Measurements from ENCODE around the gene HOXB3. TPM values are rescaled to one million over a fixed set of nuclear protein-coding genes. Genes with fewer than 3 reads are reported as not detected.

Gene HOXB3
- total and polyA plus RNA-seq, 2 of the 4 experiments (the other 2 are of a cell fraction): 6.3 to 59.6 TPM

DNA sequence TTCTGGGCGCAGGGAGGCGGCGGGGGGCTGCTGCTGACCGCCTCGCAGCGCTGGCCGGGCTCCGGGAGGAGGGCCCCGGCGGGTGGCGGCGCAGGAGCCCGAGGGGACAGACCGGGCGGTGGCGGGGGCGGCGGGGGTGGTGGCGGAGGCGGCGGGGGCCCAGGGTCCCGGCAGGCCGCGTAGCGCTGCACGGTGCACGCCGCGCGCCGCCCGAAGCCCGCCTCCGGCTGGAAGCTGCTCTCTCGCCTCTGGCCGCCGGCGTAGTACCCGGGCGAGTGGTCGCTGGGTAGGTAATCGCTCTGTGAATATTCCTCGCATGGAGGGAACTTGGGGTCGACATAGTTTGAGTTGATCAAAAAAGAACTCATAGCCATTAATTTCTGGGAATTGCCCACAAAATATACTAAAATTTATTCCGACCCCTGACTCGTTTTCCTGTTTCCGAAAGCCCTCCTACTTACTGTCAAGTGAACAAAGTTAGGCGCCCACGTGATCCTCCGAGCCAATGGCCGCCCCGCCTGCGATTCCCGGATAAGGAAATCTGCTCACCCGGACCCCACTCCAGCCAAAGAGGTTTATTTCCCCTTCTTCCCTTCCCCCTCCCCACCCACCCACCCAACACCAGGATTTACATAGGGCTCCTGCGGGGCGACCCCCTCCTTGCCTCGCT is 12.0 kb downstream of the HOXB3 start, which contains the start of gene HOXB4:
Gene HOXB4 (minus strand): TSS at position 405 of the 670 bp plus-strand sequence. CDS start 31 bp downstream, at position 374.
- peak within 1 kb of the TSS; percentile 69 for H3K4me3 ChIP-seq (ENCODE audit: insufficient read depth, low read depth, low read length)
- H3K79me1 ChIP-seq (ENCODE audit: low read depth in 1 of 2, low read length in 2 of 2): no peaks in the 10 kb centered on the region
- peak within 1 kb of the TSS; percentile 100 for H3K23ac ChIP-seq (ENCODE audit: low read depth, low read length)
- peaks cover 9% of the 10 kb centered on the region for H3K4me1 ChIP-seq (ENCODE audit: control insufficient read depth, insufficient read depth, low read length)
- H4K5ac ChIP-seq (ENCODE audit: low read depth, low read length): peak within 1 kb of the TSS; percentile 93
- H3K9me1 ChIP-seq (ENCODE audit: insufficient read depth, low read length): no peaks in the 10 kb centered on the region
- H3K27ac ChIP-seq (ENCODE audit: insufficient read depth, low read length): peak within 1 kb of the TSS; percentile 99
- H4K91ac ChIP-seq (ENCODE audit: insufficient read depth, low read depth, low read length): peak within 1 kb of the TSS; percentile 93
- intact Hi-C loops (cut with micrococcal nuclease): no loop called here
- peak within 1 kb of the TSS; percentile 87 for H2AK5ac ChIP-seq (ENCODE audit: low read depth, low read length)
- peak within 1 kb of the TSS; percentile 93 to 94 for H4K8ac ChIP-seq (ENCODE audit: low read depth in 2 of 2, low read length in 2 of 2)
- H2BK15ac ChIP-seq (ENCODE audit: low read depth, low read length): peak within 1 kb of the TSS; percentile 63; the same call in 2 of the 3 replicates
- dilution Hi-C loops (cut with HindIII; ENCODE audit: low sequenced_read_pairs, unreplicated experiment): no loop called here
- peaks cover 36% of the 10 kb centered on the region for H3K36me3 ChIP-seq (ENCODE audit: control insufficient read depth, insufficient read depth, low read length)
- H3K56ac ChIP-seq (ENCODE audit: extremely low read depth, insufficient read depth, low read length): peak within 1 kb of the TSS; percentile 99
- TF ChIP-seq BHLHE40 (IDR thresholded peaks at IDR 0.05; ENCODE audit: low read depth, low read length) (no peak), RCOR1 (IDR thresholded peaks at IDR 0.05; ENCODE audit: insufficient replicate concordance, low read length) (no peak), CEBPB (IDR thresholded peaks at IDR 0.05; ENCODE audit: low read depth, low read length) (no peak), MXI1 (IDR thresholded peaks at IDR 0.05; ENCODE audit: borderline replicate concordance, low read depth, low read length) (no peak), MAZ (IDR thresholded peaks at IDR 0.05; ENCODE audit: borderline replicate concordance, low read depth, low read length) (no peak), FOS (IDR thresholded peaks at IDR 0.05; ENCODE audit: low read depth, low read length) (no peak), MAFK (IDR thresholded peaks at IDR 0.05; ENCODE audit: low read depth, low read length) (no peak)
- TF ChIP-seq, protein P1, sequence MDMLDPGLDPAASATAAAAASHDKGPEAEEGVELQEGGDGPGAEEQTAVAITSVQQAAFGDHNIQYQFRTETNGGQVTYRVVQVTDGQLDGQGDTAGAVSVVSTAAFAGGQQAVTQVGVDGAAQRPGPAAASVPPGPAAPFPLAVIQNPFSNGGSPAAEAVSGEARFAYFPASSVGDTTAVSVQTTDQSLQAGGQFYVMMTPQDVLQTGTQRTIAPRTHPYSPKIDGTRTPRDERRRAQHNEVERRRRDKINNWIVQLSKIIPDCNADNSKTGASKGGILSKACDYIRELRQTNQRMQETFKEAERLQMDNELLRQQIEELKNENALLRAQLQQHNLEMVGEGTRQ (IDR thresholded peaks at IDR 0.05; ENCODE audit: low read depth, low read length): peak; percentile 96
- in situ Hi-C loops (cut with MboI; ENCODE audit: low sequenced_read_pairs): no loop called here
- BruUV-seq (replicated peaks): no TSS peak
- H2BK5ac ChIP-seq (ENCODE audit: low read depth, low read length, poor library complexity, severe bottlenecking): peak within 1 kb of the TSS; percentile 99
- H2AK9ac ChIP-seq (replicated peaks; ENCODE audit: low read depth, low read length, poor library complexity): peak within 1 kb of the TSS; percentile 90
- H2BK120ac ChIP-seq (ENCODE audit: low read depth, low read length): peak within 1 kb of the TSS; percentile 93
- peak within 1 kb of the TSS; percentile 97 for H3K9ac ChIP-seq (ENCODE audit: low read depth, low read length)
- peaks cover 5% of the 10 kb centered on the region for H4K20me1 ChIP-seq (ENCODE audit: insufficient read depth, low read length)
- peak; percentile 88 for DNase-seq
- peak; percentile 25 for ATAC-seq (ENCODE audit: low read depth)
- peak within 1 kb of the TSS; percentile 97 for H3K14ac ChIP-seq (replicated peaks; ENCODE audit: low read depth, low read length)
- CTCF ChIA-PET: interaction anchor here (0.6 to 0.7 kb wide), 2 partner anchors 121 to 246 kb away, joined by 3 to 6 read pairs; no protein-coding TSS in a partner anchor
- peak within 1 kb of the TSS; percentile 61 for H2BK20ac ChIP-seq (ENCODE audit: low read depth, low read length)
- WGBS, 2 experiments (ENCODE audit: extremely low coverage in 2 of 2, insufficient read length in 1 of 2): 0% methylated on average over 14 of the region's 58 CpGs; no CpG with 5 or more reads in 1 of the 2 experiments
- peak within 1 kb of the TSS; percentile 71 for H2AFZ ChIP-seq (replicated peaks; ENCODE audit: low read length, poor library complexity)
- peak within 1 kb of the TSS; percentile 93 for H3K18ac ChIP-seq (ENCODE audit: low read depth, low read length)
- peak within 1 kb of the TSS; percentile 93 for H3K4me2 ChIP-seq (ENCODE audit: low read depth, low read length)
- POLR2A ChIA-PET (ENCODE audit: unreplicated experiment): interaction anchor here (0.5 to 1.7 kb wide), 2 partner anchors 31 to 43 kb away, joined by 4 to 7 read pairs; no protein-coding TSS in a partner anchor
- H3K27me3 ChIP-seq (ENCODE audit: control insufficient read depth, insufficient read depth, low read length): no peaks in the 10 kb centered on the region
- peak within 1 kb of the TSS; percentile 97 for H3K4ac ChIP-seq (ENCODE audit: low read depth, low read length)
- no peaks in the 10 kb centered on the region for H3K9me3 ChIP-seq (ENCODE audit: control insufficient read depth, insufficient read depth, low read length)
